ENCODE results near the gene C18orf32.

GRCh38 chr18:49534846-49535601 is 48.0 kb upstream of the C18orf32 start:
- TF ChIP-seq CTCF (IDR thresholded peaks at IDR 0.05; ENCODE audit: poor library complexity) (no peak), EZH2 (IDR thresholded peaks at IDR 0.05; ENCODE audit: borderline replicate concordance) (no peak)
